HepG2 (cell line): Measurements from ENCODE around the gene TRIM54. TPM values are rescaled to one million over a fixed set of nuclear protein-coding genes. Genes with fewer than 3 reads are reported as not detected.
A peak's percentile ranks its signal among the peaks of the same experiment; 100 is the strongest.

Experiments used
- ARNT2 ChIP-seq: sonication (generic); formaldehyde crosslinking; IDR thresholded peaks from 2 replicates; pipeline ENCODE4 v1.8.0; 2022; ENCODE audit warnings: mild to moderate bottlenecking, low read depth, missing genetic modification reagents, moderate library complexity
- BCL6 ChIP-seq: IDR thresholded peaks from 2 replicates; pipeline ENCODE4 v1.6.1; 2016; ENCODE audit warnings: missing genetic modification reagents, missing compliant biosample characterization
- HMG20B ChIP-seq: conservative IDR thresholded peaks from 2 replicates; pipeline ENCODE4 v1.6.1; 2016; ENCODE audit warnings: missing genetic modification reagents, missing compliant biosample characterization
- HMGA1 ChIP-seq: sonication (generic); formaldehyde crosslinking; conservative IDR thresholded peaks from 2 replicates; pipeline ENCODE4 v1.4.0; 2020; ENCODE audit warnings: missing genetic modification reagents
- KDM5B ChIP-seq: sonication (generic); formaldehyde crosslinking; IDR thresholded peaks from 2 replicates; pipeline ENCODE4 v1.4.0; 2020; ENCODE audit warnings: missing genetic modification reagents, mild to moderate bottlenecking, borderline replicate concordance
- KLF15 ChIP-seq: sonication (generic); formaldehyde crosslinking; IDR thresholded peaks from 2 replicates; pipeline ENCODE4 v1.8.1; 2023; ENCODE audit warnings: borderline replicate concordance, mild to moderate bottlenecking, inconsistent platforms, missing genetic modification reagents, mixed read lengths
- KLF9 ChIP-seq: IDR thresholded peaks from 2 replicates; pipeline ENCODE4 v1.6.1; 2016; ENCODE audit warnings: low read depth
- MED13 ChIP-seq: sonication (generic); formaldehyde crosslinking; IDR thresholded peaks from 2 replicates; pipeline ENCODE4 v1.5.0; 2020; ENCODE audit warnings: missing genetic modification reagents
- NR2F2 ChIP-seq: IDR thresholded peaks from 2 replicates; pipeline ENCODE4 v1.6.1; 2012; ENCODE audit warnings: low read depth, inconsistent platforms, borderline replicate concordance
- SRSF4 ChIP-seq: fragments of 200-400 bp; formaldehyde crosslinking; IDR thresholded peaks from one replicate; pipeline ENCODE4 v1.6.1; 2018; ENCODE audit warnings: mild to moderate bottlenecking, low read depth, low read length, moderate library complexity; ENCODE audit not compliant: poor library complexity, severe bottlenecking
- ZMYM2 ChIP-seq: sonication (generic); formaldehyde crosslinking; IDR thresholded peaks from 2 replicates; pipeline ENCODE4 v1.8.0; 2022; ENCODE audit warnings: mild to moderate bottlenecking, missing genetic modification reagents
- ZNF136 ChIP-seq: sonication (generic); formaldehyde crosslinking; IDR thresholded peaks from 2 replicates; pipeline ENCODE4 v1.8.1; 2022; ENCODE audit warnings: low read depth, mild to moderate bottlenecking, moderate library complexity, missing genetic modification reagents
- ZNF496 ChIP-seq: sonication (generic); formaldehyde crosslinking; IDR thresholded peaks from 2 replicates; pipeline ENCODE4 v1.8.1; 2023; ENCODE audit warnings: mild to moderate bottlenecking, moderate library complexity, missing genetic modification reagents; ENCODE audit not compliant: insufficient replicate concordance
- ZNF510 ChIP-seq: sonication (generic); formaldehyde crosslinking; IDR thresholded peaks from 2 replicates; pipeline ENCODE4 v1.4.0; 2020; ENCODE audit warnings: low read depth, mild to moderate bottlenecking, missing genetic modification reagents
- ZNF83 ChIP-seq: sonication (generic); formaldehyde crosslinking; IDR thresholded peaks from 2 replicates; pipeline ENCODE4 v1.4.0; 2020; ENCODE audit warnings: missing genetic modification reagents, mild to moderate bottlenecking, borderline replicate concordance
- polyA plus RNA-seq, 8 experiments: library from polyadenylated mRNA; depleted of rRNA in 3 of 8; stranded (reverse) in 7 of 8; unstranded in 1 of 8; fragments of >200 nt; fragmentation: Illumina TruSeq in 4 of 8; extraction: Trizol in 4 of 8; gene quantifications; 2 replicates each; pipeline versions ENCODE4 v1.2.1 to v1.2.3, GENCODE V29; 2011 to 2016; ENCODE audit warnings: low read depth in 4 of 8, missing spikeins in 1 of 8, mixed read lengths in 1 of 8; ENCODE audit not compliant: insufficient read depth in 1 of 8
- total RNA-seq, 5 experiments: library from RNA; depleted of rRNA; stranded (reverse); fragments of >200 nt; fragmentation: Illumina TruSeq; extraction: Trizol; gene quantifications; 2 replicates each; pipeline ENCODE4 v1.2.3, GENCODE V29; 2016; ENCODE audit warnings: low read depth in 1 of 5
- TF ChIP-seq, protein P1 (sequence below): sonication (generic); formaldehyde crosslinking; IDR thresholded peaks from 2 replicates; pipeline ENCODE4 v1.4.0; 2020; ENCODE audit warnings: missing genetic modification reagents, borderline replicate concordance
- TF ChIP-seq, protein P2 (sequence below): IDR thresholded peaks from 2 replicates; pipeline ENCODE4 v1.4.0; 2020; ENCODE audit warnings: mild to moderate bottlenecking, missing genetic modification reagents
- TF ChIP-seq, protein P3 (sequence below): sonication (generic); formaldehyde crosslinking; IDR thresholded peaks from 2 replicates; pipeline ENCODE4 v1.5.1; 2020; ENCODE audit warnings: mild to moderate bottlenecking, missing genetic modification reagents, moderate library complexity
- TF ChIP-seq, protein P4 (sequence below): IDR thresholded peaks from 2 replicates; pipeline ENCODE4 v1.6.1; 2016; ENCODE audit warnings: missing genetic modification reagents, missing compliant biosample characterization

TRIM54 gene
- total and polyA plus RNA-seq, 2 of the 13 experiments (the other 11 are each of a cell fraction or from before 2014, with no cell fraction given): 0.07 to 0.13 TPM

DNA sequence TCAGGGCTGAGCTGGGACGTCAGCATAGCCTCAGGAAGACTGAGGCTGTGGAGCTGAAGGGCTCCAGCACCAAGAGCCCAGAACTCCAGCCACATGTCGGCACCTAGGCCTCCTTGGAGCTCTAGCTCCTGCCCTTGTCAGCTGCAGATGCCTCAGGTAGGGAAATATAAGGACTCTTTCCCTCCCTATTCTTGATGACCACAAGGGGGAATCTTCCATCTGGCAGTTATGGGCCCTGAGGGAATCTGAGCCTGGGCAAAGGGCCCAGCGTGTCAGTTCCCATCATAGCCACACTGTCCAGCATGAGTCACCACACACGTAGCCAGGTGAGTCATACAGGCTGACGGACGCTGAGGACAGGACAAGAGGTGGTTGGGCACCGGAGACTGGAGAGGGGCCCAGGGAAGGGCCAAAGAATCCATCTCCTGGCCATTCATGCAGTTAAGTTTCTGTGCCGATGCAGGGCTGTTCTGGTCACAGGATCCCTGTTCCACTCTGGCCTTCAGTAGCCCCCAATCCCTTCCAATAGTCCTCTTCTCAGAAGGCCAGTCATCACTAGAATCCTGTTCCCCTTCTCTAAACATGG is 38.8 kb downstream of the TRIM54 start (continued):
- TF ChIP-seq ZNF136 (CRISPR knock-in tag): peak; percentile 79
- TF ChIP-seq ZMYM2 (CRISPR knock-in tag): no peak
- TF ChIP-seq, protein P1, sequence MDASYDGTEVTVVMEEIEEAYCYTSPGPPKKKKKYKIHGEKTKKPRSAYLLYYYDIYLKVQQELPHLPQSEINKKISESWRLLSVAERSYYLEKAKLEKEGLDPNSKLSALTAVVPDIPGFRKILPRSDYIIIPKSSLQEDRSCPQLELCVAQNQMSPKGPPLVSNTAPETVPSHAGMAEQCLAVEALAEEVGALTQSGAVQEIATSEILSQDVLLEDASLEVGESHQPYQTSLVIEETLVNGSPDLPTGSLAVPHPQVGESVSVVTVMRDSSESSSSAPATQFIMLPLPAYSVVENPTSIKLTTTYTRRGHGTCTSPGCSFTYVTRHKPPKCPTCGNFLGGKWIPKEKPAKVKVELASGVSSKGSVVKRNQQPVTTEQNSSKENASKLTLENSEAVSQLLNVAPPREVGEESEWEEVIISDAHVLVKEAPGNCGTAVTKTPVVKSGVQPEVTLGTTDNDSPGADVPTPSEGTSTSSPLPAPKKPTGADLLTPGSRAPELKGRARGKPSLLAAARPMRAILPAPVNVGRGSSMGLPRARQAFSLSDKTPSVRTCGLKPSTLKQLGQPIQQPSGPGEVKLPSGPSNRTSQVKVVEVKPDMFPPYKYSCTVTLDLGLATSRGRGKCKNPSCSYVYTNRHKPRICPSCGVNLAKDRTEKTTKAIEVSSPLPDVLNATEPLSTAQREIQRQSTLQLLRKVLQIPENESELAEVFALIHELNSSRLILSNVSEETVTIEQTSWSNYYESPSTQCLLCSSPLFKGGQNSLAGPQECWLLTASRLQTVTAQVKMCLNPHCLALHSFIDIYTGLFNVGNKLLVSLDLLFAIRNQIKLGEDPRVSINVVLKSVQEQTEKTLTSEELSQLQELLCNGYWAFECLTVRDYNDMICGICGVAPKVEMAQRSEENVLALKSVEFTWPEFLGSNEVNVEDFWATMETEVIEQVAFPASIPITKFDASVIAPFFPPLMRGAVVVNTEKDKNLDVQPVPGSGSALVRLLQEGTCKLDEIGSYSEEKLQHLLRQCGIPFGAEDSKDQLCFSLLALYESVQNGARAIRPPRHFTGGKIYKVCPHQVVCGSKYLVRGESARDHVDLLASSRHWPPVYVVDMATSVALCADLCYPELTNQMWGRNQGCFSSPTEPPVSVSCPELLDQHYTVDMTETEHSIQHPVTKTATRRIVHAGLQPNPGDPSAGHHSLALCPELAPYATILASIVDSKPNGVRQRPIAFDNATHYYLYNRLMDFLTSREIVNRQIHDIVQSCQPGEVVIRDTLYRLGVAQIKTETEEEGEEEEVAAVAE: peak; percentile 58
- TF ChIP-seq KLF15 (CRISPR knock-in tag): no peak
- peak; percentile 85 for TF ChIP-seq ARNT2
- no peak for TF ChIP-seq KLF9 (CRISPR knock-in tag)
- no peak for TF ChIP-seq ZNF496 (CRISPR knock-in tag)
- peak; percentile 52; the same call in 1 of the 2 replicates for TF ChIP-seq HMG20B (CRISPR knock-in tag)
- TF ChIP-seq ZNF83 (CRISPR knock-in tag): no peak
- no peak for TF ChIP-seq HMGA1
- TF ChIP-seq, protein P2, sequence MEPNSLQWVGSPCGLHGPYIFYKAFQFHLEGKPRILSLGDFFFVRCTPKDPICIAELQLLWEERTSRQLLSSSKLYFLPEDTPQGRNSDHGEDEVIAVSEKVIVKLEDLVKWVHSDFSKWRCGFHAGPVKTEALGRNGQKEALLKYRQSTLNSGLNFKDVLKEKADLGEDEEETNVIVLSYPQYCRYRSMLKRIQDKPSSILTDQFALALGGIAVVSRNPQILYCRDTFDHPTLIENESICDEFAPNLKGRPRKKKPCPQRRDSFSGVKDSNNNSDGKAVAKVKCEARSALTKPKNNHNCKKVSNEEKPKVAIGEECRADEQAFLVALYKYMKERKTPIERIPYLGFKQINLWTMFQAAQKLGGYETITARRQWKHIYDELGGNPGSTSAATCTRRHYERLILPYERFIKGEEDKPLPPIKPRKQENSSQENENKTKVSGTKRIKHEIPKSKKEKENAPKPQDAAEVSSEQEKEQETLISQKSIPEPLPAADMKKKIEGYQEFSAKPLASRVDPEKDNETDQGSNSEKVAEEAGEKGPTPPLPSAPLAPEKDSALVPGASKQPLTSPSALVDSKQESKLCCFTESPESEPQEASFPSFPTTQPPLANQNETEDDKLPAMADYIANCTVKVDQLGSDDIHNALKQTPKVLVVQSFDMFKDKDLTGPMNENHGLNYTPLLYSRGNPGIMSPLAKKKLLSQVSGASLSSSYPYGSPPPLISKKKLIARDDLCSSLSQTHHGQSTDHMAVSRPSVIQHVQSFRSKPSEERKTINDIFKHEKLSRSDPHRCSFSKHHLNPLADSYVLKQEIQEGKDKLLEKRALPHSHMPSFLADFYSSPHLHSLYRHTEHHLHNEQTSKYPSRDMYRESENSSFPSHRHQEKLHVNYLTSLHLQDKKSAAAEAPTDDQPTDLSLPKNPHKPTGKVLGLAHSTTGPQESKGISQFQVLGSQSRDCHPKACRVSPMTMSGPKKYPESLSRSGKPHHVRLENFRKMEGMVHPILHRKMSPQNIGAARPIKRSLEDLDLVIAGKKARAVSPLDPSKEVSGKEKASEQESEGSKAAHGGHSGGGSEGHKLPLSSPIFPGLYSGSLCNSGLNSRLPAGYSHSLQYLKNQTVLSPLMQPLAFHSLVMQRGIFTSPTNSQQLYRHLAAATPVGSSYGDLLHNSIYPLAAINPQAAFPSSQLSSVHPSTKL (CRISPR knock-in tag): peak; percentile 89
- TF ChIP-seq BCL6 (CRISPR knock-in tag): no peak; the same call in 1 of the 2 replicates
- no peak for TF ChIP-seq ZNF510
- TF ChIP-seq MED13 (CRISPR knock-in tag): no peak
- TF ChIP-seq NR2F2: no peak
- TF ChIP-seq SRSF4: no peak
- TF ChIP-seq, protein P3, sequence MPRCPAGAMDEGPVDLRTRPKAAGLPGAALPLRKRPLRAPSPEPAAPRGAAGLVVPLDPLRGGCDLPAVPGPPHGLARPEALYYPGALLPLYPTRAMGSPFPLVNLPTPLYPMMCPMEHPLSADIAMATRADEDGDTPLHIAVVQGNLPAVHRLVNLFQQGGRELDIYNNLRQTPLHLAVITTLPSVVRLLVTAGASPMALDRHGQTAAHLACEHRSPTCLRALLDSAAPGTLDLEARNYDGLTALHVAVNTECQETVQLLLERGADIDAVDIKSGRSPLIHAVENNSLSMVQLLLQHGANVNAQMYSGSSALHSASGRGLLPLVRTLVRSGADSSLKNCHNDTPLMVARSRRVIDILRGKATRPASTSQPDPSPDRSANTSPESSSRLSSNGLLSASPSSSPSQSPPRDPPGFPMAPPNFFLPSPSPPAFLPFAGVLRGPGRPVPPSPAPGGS (CRISPR knock-in tag): peak; percentile 84; the same call in 1 of the 2 replicates
- TF ChIP-seq KDM5B (CRISPR knock-in tag): no peak; the same call in 1 of the 2 replicates
- TF ChIP-seq, protein P4, sequence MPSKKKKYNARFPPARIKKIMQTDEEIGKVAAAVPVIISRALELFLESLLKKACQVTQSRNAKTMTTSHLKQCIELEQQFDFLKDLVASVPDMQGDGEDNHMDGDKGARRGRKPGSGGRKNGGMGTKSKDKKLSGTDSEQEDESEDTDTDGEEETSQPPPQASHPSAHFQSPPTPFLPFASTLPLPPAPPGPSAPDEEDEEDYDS (CRISPR knock-in tag): peak; percentile 84
